K562 (cell line): ENCODE results near the gene SLC6A14. TPM values are rescaled to one million over a fixed set of nuclear protein-coding genes. Genes with fewer than 3 reads are reported as not detected.

Source experiments
- ATAC-seq: fragments of 200-7000 bp; cut with Tn5 transposase; 3 replicates; pipeline ENCODE4 v1.9.1; 2020; ENCODE audit warnings: moderate library complexity
- BruUV-seq: library from RNA; stranded (reverse); fragments of 400-500 nt; replicated peaks from 2 replicates; lab custom pipeline; 2021; lab: Mats Ljungman, UMichigan
- CTCF ChIA-PET: fragments of 300-600 bp; formaldehyde crosslinking; extraction: SDS; loops from one replicate; lab custom pipeline; 2021; ENCODE audit warnings: low intra/inter-chr PET ratio; lab: Yijun Ruan, JAX
- POLR2A ChIA-PET: fragments of 300-600, 350-650 bp; sonication (Branson Sonifier 250); formaldehyde crosslinking; extraction: SDS; loops from one replicate; lab custom pipeline; 2021; ENCODE audit warnings: antibody characterized with exemption, inconsistent platforms; lab: Yijun Ruan, JAX
- DNase-seq, 4 experiments: peaks; one replicate each; pipeline versions ENCODE4 v3.0.0 to v3.0.0-alpha.2; 2011 to 2018; ENCODE audit warnings: low spot score in 3 of 4, mixed read lengths in 3 of 4; ENCODE audit errors: extremely low read depth in 1 of 4
- FAIRE-seq: peaks from 2 replicates; lab custom pipeline; 2011; peaks lifted over from hg19 to GRCh38; lab: Jason Lieb, UNC
- H2AFZ ChIP-seq: 2 replicates; pipeline ENCODE4 v1.6.0; 2011; ENCODE audit warnings: low read depth, low read length, control low read depth, inconsistent platforms
- H3K27ac ChIP-seq: fragments of 200-600 bp; 3 replicates; pipeline ENCODE4 v1.8.0; 2011; ENCODE audit warnings: low read depth, mild to moderate bottlenecking, control low read depth, inconsistent platforms, low read length, moderate library complexity, mixed read lengths; ENCODE audit errors: extremely low read depth
- H3K27me3 ChIP-seq, 2 experiments: fragments of 300-600 bp in 1 of 2; 2 replicates in 1 of 2; 3 replicates in 1 of 2; pipeline versions ENCODE4 v1.6.0 to v1.8.0; 2011; ENCODE audit warnings: inconsistent platforms in 2 of 2, low read length in 2 of 2, mild to moderate bottlenecking in 1 of 2, mixed read lengths in 1 of 2, moderate library complexity in 1 of 2; ENCODE audit not compliant: control insufficient read depth in 2 of 2, insufficient read depth in 2 of 2
- H3K36me3 ChIP-seq: fragments of 300-600 bp; 3 replicates; pipeline ENCODE4 v1.8.0; 2011; ENCODE audit warnings: mild to moderate bottlenecking, low read length, inconsistent platforms; ENCODE audit not compliant: control insufficient read depth, insufficient read depth
- H3K4me1 ChIP-seq, 2 experiments: fragments of 200-600 bp in 1 of 2; replicated peaks in 1 of 2; 2 replicates in 1 of 2; 3 replicates in 1 of 2; pipeline versions ENCODE4 v1.5.1 to v1.8.0; 2011; ENCODE audit warnings: inconsistent platforms in 2 of 2, low read length in 2 of 2, mild to moderate bottlenecking in 1 of 2, mixed read lengths in 1 of 2, moderate library complexity in 1 of 2; ENCODE audit not compliant: control insufficient read depth in 2 of 2, insufficient read depth in 2 of 2
- H3K4me2 ChIP-seq: 2 replicates; pipeline ENCODE4 v1.6.1; 2011; ENCODE audit warnings: low read length, control low read depth, inconsistent platforms, mixed read lengths; ENCODE audit not compliant: insufficient read depth
- H3K4me3 ChIP-seq: fragments of 200-600 bp; sonication (generic), shearing (Covaris generic); 2 replicates; pipeline ENCODE4 v1.5.1; 2016; ENCODE audit warnings: control low read depth, inconsistent platforms
- H3K79me2 ChIP-seq: fragments of 200-600 bp; 3 replicates; pipeline ENCODE4 v1.8.0; 2011; ENCODE audit warnings: low read length, inconsistent platforms; ENCODE audit not compliant: control insufficient read depth, insufficient read depth
- H3K9ac ChIP-seq, 2 experiments: 2 replicates each; pipeline versions ENCODE4 v1.6.0 to v1.6.1; 2011; ENCODE audit warnings: low read depth in 2 of 2, low read length in 2 of 2, control low read depth in 1 of 2, inconsistent platforms in 1 of 2, mild to moderate bottlenecking in 1 of 2, mixed read lengths in 1 of 2; ENCODE audit not compliant: insufficient read depth in 1 of 2
- H3K9me1 ChIP-seq: one replicate; pipeline ENCODE4 v1.6.0; 2011; ENCODE audit warnings: inconsistent platforms, mild to moderate bottlenecking, low read length, moderate library complexity; ENCODE audit not compliant: control insufficient read depth, insufficient read depth
- H3K9me3 ChIP-seq: replicated peaks from 2 replicates; pipeline ENCODE4 v1.5.1; 2011; ENCODE audit warnings: low read depth, low read length, inconsistent platforms; ENCODE audit not compliant: control insufficient read depth, insufficient read depth
- H4K20me1 ChIP-seq: replicated peaks from 2 replicates; pipeline ENCODE4 v1.6.1; 2011; ENCODE audit warnings: low read length, inconsistent platforms, mixed read lengths; ENCODE audit not compliant: control insufficient read depth, insufficient read depth
- PRDM10 ChIP-seq: fragments of 450-650 bp; IDR thresholded peaks from 2 replicates; pipeline ENCODE4 v1.6.1; 2018; ENCODE audit not compliant: partially characterized antibody
- ZBTB2 ChIP-seq: fragments of 450-650 bp; IDR thresholded peaks from 2 replicates; pipeline ENCODE4 v1.6.1; 2016; ENCODE audit warnings: antibody characterized with exemption
- ZFP36 ChIP-seq: fragments of 150-350 bp; IDR thresholded peaks from 2 replicates; pipeline ENCODE4 v1.6.1; 2018; ENCODE audit warnings: low read length, low read depth; ENCODE audit not compliant: partially characterized antibody
- ZNF449 ChIP-seq: fragments of 250-450 bp; sonication (Bioruptor Pico); IDR thresholded peaks from 2 replicates; pipeline ENCODE4 v1.8.0; 2022; ENCODE audit warnings: moderate library complexity, mild to moderate bottlenecking, inconsistent platforms
- ZNF668 ChIP-seq: fragments of 250-450 bp; sonication (Bioruptor Pico); IDR thresholded peaks from 2 replicates; pipeline ENCODE4 v1.8.0; 2022; ENCODE audit warnings: mild to moderate bottlenecking, inconsistent platforms
- WGBS: fragments of 100-300 bp; shearing (Covaris generic); methylation state at CpG from one replicate; pipeline ENCODE4 v1.1.6; 2016; ENCODE audit warnings: low coverage, mixed read lengths; ENCODE audit not compliant: insufficient coverage; ENCODE audit errors: missing lambda C conversion rate; 5-methylcytosine and 5-hydroxymethylcytosine counted together
- in situ Hi-C: fragments of 300-500 bp; cut with MboI; formaldehyde crosslinking; loops from 4 replicates; pipeline ENCODE4 v1.15.0; 2018; ENCODE audit warnings: inconsistent platforms, mixed read lengths
- intact Hi-C: fragments of 100-400 bp; cut with micrococcal nuclease; formaldehyde crosslinking; loops from 2 replicates; pipeline ENCODE4 v1.14.2; 2022
- polyA plus RNA-seq, 8 experiments: library from polyadenylated mRNA; depleted of rRNA in 4 of 8; stranded (reverse) in 5 of 8; unstranded in 3 of 8; fragments of >200 nt; fragmentation: Nextera tagmentation in 2 of 8; fragmentation: Illumina TruSeq in 1 of 8; extraction: Ambion mirVana in 2 of 8; extraction: Trizol in 1 of 8; gene quantifications; 2 replicates each; pipeline versions ENCODE4 v1.2.1 to v1.2.3, GENCODE V29; 2011 to 2014; ENCODE audit warnings: inconsistent platforms in 1 of 8, missing spikeins in 1 of 8
- total RNA-seq, 7 experiments: library from RNA; depleted of rRNA in 6 of 7; stranded (reverse); fragments of >200 nt in 6 of 7; fragmentation: Illumina TruSeq in 2 of 7; extraction: Trizol in 2 of 7; gene quantifications; 2 replicates each; pipeline versions ENCODE4 v1.2.1 to v1.2.3, GENCODE V29; 2011 to 2021; ENCODE audit warnings: low replicate concordance in 1 of 7

Gene SLC6A14
- total and polyA plus RNA-seq, 9 of the 15 experiments (the other 6 are each of a cell fraction or from before 2014, with no cell fraction given), result 0.04 TPM; not detected in 8

GRCh38 chrX:116462822-116463221, 26.4 kb downstream of the SLC6A14 start, which contains the start of gene CT83:
TSS of gene CT83 (minus strand) at chrX:116462976. CDS start at chrX:116462856, 120 bp downstream.
- Histone ChIP-seq H3K36me3 (no peaks in the 10 kb centered on the region), H3K4me2 (no peak within 1 kb of the TSS), H3K9me3 (no peaks in the 10 kb centered on the region), H3K9me1 (no peaks in the 10 kb centered on the region), H3K27ac (no peak within 1 kb of the TSS), H3K79me2 (no peaks in the 10 kb centered on the region), H3K27me3 (no peaks in the 10 kb centered on the region), H3K9ac (no peak within 1 kb of the TSS), H4K20me1 (no peaks in the 10 kb centered on the region), H3K4me1 (no peaks in the 10 kb centered on the region), H3K4me3 (no peak within 1 kb of the TSS), H2AFZ (no peak within 1 kb of the TSS)
- ChIA-PET CTCF (no interaction called here), POLR2A (no interaction called here)
- ATAC-seq, result no peak
- FAIRE-seq, result no peak
- in situ Hi-C loops, result no loop called here
- BruUV-seq, result no TSS peak
- no peak for DNase-seq
- WGBS, result 3% methylated on average over 13 of the region's 18 CpGs
- TF ChIP-seq ZNF449 (CRISPR knock-in tag) (no peak), PRDM10 (no peak), ZNF668 (CRISPR knock-in tag) (no peak), ZFP36 (no peak), ZBTB2 (no peak)
- intact Hi-C loops, result no loop called here
